Measurements from ENCODE around the gene TOR1AIP2.
"Not testable (repeated sequence)": the region's sequence is repeated elsewhere in the genome, so short reads cannot be mapped to it uniquely, and the experiment has no call there.

The TOR1AIP2 gene

DNA sequence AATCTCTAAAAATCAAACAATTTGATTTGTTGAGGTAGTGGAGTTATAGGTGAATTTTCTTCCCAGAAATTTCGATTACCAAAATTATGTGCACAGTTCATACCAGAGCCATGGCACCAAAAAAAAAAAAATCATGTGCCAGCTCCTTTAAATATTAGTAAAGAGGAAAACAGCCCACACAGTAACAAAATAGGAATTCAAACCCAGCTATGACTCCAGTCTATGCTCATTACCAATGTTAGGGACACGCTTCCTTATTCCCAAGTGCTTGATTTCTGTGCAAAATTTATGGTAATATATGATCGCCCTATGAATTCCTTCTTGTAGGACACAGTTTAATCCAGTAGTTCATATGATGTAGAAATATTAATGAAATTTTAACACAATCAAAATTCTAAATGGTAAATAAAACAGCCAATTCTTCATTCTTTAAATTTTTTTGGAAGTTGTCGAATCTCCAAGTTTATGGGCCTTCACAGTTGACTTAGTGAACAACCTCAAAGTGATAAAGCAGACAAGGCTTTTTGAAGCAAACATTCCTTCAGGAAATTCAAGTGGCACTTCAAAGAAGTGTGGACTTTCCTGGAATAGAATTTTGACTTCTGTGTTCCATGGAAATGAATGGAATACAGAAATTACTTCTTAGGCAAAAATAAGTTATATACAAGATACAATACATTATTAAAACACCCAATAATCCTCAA is 1.9 kb downstream of the TOR1AIP2 start:
- no peak for DNase-seq

DNA sequence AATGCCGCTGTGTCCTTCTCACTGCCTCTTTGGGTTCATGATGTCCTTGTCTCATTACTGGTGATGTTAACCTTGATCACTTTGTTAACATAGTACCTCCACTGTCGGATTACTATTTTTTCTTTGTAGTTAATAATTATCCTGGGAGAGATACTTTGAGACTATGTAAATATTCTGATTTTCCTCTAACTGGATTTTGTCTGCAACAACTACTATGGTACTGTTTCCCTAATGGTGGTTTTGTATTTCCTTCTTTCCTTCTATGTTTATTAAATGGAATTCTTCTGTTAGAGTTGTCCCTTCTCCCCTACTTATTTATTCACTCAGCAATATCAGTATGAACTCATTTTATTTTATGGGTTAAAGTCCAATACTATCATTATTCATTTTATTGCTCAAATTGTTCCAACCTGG is 4.2 kb downstream of the TOR1AIP2 start:
- no peak for DNase-seq

DNA sequence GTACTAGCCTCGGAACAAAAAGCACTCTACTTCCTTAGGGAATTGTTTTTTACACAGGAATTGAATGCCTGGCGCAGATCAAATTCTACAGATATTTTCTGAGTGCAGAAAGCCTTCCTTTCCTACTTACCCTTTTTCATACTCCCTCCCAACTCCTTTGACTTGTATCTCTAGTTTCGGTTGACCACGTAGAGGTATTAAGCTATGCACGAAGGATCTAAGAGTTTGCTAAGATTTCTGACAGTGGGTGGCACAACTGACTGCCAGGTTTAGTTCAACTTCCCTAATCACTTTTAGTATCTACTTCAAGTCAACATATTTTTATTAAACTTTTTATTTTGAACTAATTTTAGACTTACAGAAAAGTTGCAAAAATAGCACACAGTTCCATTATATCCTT is 5.0 kb downstream of the TOR1AIP2 start:
- no peak for DNase-seq

DNA sequence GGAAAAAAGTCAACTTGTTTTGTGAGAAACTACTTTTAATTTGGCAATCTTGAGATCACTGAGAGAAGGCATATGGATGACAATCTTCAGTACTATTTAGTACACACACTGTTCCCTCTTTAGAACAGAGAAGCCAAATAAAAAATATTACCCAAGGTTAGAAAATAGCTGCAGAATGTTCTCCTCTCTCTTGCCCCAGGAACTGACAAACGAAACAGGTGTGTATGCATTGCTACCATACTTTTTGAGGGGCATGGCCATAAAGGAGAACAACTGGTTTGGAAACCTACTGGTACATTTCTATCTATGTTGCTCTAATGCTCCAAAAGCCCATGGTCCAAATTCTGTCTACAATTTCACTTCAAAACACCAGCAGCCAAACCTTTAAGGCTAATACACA is 5.7 kb downstream of the TOR1AIP2 start:
- no peak for DNase-seq

DNA sequence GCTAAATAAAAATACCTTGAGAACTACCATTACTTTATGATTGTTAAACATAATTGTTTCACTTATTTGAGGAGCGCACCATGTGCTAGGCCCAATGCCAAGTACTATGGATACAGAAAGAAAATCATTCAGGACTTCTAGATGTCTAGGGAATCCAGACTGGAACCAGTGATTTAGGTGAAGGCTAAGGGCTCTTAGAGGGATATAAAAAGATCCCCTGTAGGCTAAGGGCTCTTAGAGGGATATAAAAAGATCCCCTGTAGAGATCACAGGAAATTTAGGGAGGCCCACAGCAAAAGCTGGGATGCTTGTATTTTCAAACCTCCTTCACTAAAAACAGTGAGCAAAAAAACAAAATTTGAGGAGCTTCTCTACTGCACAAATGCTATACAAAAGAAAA is 6.7 kb downstream of the TOR1AIP2 start:
- DNase-seq, result no peak

DNA sequence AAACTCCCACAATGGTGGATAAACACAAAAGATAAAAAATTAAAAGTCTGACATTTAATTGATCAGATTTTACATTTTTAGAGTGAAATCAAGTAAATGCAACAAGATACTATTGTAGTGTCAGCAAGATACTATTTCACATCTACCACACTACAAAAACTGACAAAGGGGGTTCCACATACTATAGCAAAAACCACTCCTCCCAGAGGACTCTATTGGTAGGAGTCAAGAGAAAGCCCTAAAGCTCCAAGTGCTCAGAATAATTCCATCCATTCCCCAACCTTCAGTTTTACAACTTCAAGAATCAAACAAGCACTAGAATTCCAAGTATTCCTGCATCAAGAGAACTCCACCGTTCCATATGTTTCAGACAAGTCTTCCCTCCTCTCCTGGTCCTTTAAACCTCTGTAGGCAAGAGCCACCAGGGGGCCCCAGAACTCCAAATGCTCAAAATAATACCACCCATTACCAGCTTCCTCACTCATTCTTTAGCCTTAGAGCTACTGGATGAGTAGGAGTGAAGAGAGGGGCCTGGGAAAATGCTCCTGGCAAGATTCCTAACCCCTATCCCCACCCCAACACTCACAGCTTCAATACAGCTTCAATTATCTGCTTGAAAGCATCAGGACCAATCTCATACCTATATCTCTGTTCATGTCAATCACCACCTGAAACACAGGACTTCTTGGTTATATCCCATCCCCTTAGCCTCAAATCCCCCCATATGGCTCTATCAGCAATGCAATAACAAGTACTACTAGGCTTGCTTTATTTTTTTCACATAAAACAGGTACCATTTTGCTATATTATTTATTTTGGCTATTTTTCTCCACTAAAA is 9.9 kb downstream of the TOR1AIP2 start:
- DNase-seq, result peak; percentile 44

DNA sequence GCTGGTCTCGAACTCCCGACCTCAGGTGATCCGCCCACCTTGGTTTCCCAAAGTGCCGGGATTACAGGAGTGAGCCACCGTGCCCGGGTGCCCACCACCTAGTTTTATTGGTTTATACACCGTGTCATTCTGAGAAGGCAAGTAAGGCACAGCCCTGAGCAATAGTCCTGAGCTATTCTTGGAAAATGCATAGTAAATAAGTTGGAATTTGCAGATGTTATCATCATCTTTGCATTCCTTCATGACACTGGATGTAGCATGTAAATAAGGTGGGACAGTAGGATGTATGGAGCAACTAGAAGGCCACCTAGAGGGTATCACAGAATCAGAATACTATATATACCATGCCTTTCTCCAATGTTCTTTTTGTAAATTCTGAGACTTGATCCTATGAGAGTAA is 11.0 kb downstream of the TOR1AIP2 start:
- no peak for DNase-seq

DNA sequence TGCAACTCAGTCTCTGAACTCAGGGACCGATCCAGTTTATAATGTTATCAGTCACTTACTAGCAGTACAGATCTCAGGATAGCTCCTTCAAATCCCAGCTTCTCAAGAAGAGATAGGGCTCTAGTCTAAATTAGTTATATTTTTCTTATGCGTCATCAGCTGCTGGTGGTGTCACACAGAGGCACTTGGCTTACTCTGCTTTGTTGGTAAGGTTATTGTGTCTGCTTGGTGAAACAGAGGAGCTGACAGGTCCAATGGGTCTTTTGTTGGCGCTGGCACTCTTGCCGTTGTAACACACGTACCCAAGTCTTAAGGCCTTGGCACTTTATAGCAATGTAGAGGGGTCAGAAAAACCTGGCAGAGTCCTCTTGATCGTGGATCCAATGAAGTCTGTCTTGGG is 12.2 kb downstream of the TOR1AIP2 start:
- no peak for DNase-seq

DNA sequence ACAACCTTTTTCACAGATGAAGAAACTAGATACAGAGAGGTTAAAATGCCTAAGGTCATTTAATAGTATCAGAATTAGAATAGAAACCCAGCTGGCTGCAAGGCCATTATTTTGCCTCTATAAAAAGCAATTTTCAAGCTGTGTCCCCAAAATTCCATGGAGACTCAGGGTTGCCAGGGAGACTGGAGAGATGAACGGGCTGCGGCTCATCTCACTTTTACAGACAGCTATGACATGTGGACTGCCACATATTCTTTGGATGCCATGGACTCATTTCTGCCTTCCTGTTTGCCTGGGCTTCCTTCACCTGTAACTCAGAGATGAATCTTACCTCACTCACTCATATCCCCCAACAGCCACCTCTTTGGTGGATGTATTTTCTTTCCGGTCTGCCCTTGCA is 17.0 kb downstream of the TOR1AIP2 start:
- DNase-seq, result no peak

DNA sequence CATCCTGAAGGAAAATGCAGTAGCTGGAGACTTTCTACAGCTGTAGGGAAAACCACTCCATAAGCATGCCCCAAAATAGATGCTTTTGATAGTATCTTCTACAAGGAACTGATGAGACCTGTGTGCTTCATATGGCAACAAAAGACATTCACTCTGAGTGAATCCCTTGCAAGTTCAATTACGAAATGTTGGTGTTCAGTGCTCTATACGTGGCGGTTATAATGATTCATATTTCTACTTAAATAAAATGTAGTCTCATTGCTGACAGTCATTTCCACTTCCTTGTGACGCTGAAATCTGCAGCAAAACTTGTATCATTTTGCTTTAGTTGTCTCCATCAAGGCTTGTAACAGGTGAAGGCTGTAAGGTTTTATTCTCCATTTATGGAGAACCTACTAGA is 20.6 kb downstream of the TOR1AIP2 start:
- no peak for DNase-seq

DNA sequence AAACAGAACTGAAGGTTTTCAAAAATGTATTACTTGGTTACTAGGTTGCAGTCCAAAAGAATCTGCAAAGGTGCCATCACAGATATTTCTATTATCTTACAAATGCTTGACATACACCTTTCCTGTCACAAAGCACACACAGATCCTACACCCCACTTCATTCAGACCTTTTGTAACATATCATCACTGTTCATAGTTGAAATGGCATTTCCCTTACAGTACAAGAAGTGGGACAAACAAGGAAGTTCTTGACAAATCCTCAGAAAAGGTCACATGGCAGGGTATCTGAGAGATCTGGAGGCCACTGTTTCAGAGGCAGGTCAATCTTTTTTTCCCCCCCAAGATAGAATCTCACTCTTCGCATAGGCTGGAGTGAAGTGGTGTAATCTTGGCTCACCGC is 21.3 kb downstream of the TOR1AIP2 start:
- no peak for DNase-seq

DNA sequence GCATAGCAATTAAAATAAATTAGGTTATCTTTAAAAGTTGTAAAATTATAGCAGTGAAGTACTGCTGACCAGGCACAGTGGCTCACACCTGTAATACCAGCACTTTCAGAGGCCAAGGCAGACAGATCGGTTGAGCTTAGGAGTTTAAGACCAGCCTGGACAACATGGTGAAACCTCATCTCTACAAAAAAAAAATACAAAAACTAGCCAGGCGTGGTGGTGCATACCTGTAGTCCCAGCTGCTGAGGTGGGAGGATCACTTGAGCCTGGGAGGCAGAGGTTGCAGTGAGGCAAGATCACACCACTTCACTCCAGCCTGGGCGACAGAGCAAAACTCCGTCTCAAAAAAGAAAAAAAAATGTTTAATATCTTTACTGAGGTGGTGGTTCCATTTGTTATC is 21.8 kb downstream of the TOR1AIP2 start:
- DNase-seq, result not testable (repeated sequence)

DNA sequence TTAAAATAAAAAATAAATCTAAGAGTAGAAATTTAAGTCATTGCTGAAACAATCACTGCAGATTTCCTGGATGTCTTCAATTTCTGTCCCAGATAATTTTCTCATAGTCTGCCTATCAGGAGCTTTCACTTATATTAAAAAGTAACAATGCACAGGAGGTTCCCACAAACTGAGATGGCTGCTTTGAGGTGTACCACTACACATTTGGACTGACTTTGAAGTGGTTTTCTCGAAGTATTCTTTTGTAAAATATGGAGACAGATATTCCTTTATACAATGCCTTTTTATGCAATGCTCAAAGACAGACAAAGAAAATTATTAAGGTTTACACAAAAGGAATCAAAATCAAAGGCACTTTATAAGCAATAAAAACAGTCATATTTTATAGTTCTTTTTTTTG is 24.5 kb downstream of the TOR1AIP2 start:
- DNase-seq, result no peak

DNA sequence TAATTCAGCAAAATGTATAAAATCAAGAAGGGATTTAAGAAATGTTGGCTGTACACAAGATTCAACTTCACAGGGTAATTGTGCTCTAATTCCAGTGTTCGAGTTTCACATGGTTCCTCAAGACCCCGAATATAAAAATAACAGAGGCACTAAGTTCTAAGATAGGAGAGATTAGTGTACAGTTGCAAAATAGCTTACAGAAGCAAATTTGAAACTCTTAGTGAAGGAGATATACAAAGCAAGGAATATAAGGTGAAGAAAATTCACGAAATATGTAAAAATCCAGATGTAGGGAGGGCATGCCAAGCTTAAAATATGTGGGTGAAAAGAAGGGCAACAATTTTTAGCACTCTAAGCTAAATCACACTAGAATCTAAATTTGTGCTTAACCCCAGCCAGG is 29.4 kb downstream of the TOR1AIP2 start:
- no peak for DNase-seq

DNA sequence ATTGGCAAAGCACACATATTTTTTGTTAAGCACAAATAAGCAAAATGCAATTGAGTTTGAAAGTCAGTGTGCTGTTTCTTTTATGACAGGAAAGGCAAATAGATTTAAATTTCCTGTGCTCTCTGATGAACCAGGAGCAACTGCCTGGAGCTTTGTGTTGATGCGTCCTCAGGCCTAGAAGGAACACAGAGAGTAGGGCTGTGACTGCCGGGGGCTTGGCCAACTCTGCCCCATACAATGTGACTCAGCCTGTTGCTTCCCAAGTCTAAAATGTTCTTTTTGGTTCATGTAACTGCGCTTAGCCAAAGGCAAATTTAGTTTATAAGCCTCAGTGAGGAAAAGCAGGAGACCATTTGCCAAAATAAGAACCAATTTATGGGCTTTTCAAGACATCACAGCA is 37.5 kb downstream of the TOR1AIP2 start:
- DNase-seq, result no peak

DNA sequence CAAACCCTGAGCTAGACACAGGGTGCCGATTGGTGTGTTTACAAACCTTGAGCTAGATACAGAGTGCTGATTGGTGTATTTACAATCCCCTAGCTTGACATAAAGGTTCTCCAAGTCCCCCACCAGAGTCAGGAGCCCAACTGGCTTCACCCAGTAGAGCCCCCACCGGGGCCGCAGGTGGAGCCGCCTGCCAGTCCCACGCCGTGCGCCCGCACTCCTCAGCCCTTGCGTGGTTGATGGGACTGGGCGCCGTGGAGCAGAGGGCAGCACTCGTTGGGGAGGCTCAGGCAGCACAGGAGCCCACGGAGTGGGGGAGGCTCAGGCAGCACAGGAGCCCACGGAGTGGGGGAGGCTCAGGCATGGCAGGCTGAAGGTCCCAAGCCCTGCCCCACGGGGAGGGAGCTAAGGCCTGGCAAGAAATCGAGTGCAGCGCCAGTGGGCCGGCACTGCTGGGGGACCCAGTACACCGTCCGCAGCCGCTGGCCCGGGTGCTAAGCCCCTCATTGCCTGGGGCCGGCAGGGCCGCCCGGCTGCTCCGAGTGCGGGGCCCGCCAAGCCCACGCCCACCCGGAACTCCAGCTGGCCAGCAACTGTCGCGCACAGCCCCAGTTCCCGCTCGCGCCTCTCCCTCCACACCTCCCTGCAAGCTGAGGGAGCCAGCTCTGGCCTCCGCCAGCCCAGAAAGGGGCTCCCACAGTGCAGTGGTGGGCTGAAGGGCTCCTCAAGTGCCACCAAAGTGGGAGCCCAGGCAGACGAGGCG is 40.7 kb downstream of the TOR1AIP2 start:
- DNase-seq, result not testable (repeated sequence)

DNA sequence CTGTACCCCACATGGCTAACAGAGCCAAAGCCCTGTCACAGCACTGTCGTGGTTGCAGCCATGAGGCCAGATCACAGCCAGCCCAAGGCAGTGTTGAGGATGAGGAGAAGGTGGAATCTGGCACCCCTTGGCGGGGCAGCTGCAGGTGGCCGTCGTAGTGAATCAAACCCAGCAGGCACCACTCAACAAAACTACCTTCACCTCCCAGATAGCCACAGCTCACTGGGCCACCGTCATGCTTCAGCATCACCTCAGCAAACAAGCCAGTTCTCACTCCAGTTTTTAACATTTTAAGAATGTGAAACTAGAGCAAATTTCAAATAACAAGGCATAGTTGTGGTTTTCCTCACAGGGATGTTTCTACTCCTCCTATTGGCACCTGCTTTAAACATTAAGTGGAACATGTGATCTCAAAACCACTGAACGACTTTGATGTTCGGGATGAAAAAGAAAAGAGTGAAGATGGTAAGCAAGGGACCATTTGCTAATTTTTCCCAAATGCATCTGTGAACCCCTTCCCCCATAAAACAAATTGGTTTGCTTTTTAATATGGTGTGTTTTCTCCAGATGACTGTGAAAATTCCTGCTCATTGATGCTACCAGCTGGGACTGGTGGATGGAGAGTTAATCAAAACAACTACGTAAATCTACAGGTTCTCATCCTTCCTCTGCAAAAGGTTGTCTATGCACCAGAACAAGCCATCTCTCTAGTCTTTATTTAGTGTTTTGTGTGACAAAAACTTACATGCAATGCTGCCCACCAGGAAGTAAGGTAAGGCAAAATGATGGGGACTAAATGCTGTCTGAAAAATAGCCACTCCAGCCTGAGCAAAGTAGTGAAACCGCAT is 45.5 kb downstream of the TOR1AIP2 start:
- DNase-seq, result no peak

DNA sequence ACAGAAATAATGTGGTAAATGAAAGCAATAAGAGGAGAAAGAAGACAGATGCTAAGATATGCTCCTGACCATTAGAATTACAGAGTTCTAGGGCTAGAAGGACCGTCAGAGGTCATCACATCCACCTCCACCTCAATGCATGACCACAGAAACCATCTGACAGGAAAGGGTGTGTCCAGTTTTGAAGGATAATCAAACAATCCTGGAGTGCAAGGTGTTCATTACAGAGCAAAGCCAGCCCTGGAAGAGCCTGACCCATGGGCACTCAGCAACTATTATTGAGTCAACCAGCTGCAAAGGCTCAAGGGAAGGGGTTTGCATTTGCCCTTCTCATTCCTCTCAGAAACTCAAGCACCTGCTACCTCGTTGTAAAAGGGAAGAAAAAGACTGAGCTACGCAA is 46.4 kb downstream of the TOR1AIP2 start:
- DNase-seq, result no peak

DNA sequence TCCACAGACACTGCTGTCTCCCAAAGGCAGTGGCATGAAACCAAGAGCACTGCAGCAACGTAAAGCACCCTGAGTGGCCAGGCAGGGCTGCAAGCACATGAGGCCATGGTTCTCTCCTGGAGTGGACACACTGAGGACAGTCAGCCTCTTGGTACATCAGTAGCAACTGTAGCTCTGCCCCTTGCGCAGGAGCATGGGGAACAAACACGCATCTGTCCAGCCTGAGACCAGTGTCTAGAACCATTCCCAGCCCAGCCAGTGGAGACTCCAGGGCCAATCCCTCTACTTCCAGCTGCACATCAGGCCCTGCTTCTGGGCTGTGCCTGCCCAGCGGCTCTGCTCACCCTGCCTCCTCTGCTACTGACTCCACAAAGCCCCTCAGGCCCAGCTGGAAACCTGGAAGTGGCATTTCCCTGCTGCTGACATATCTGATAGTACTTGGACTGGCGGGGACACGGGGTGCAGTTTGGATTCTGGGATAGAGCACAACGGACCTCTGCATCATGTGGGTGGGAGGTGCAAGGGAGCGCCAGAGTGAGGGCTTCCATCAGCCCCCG is 49.0 kb downstream of the TOR1AIP2 start:
- DNase-seq, result no peak

DNA sequence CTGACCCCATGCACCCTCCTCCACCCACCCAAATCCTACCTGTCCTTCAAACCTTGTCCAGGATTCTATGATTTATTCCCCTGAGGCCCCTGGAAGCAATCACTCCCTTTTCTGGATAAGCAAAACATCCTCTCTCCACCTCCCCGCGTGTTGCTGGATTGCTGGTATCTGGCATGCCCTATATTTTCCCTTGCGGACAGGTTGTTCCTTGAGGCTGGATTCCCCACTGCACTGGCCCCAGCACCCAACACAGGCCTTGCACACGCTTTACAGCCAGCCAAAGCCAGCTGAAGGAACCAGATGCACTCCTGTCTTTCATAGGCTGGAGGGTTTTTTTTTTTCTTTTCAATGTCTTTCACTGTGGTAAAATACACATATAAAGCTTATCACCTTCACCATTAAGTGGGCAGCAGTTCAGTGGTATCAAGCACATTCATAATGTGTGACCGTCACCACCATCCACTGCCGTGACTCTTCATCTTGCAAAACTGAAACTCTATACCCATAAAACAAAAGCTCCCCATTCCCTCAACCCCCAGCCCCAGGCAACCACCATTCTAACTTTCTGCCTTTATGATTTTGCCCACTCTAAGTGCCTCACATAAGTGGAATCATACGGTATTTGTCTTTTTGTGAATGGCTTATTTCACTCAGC is 50.9 kb downstream of the TOR1AIP2 start:
- no peak for DNase-seq

DNA sequence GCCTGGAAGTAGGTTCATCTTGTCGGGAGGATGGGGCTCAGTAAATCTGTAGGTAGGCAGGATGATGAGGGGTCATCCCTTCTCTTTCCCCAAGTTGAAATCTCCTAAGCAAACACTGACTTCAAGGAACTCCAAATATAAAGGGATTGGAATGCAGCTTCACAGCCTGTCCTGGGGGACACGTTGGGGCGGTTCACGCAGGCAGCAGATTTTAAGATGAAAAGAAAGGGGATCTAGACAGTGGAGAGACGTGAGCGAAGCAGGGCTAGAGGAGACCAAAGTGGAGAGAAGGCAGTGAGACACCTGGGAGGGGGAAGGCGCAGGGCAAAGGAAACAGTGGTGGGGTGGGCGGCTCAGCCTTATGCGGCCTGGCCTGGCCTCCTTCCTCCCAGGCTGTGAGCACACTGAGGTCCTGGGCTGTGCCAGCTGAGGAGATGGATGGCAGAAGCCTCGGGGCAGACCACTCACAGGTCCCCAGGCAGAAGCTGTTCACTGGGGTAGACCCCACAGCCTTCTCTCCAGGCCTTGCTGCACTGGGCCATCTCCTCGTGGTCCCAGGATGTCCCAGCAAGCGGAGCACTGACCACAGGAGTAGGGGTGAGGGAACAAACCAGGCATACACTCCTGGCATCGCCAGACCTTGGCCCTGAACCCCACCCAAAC is 51.7 kb downstream of the TOR1AIP2 start:
- no peak for DNase-seq
